H9 (cell line): ENCODE data around the gene OSCAR. TPM values are rescaled to one million over a fixed set of nuclear protein-coding genes. Genes with fewer than 3 reads are reported as not detected.

Source experiments
- DNase-seq: peaks from one replicate; pipeline ENCODE4 v3.0.0-alpha.2; 2017
- H2AFZ ChIP-seq: one replicate; pipeline ENCODE4 v1.6.1; 2013; ENCODE audit warnings: mild to moderate bottlenecking, low read length, control low read depth, moderate library complexity
- H2AK5ac ChIP-seq: 2 replicates; pipeline ENCODE4 v1.6.1; 2013; ENCODE audit warnings: low read length, control low read depth, mixed read lengths; ENCODE audit not compliant: insufficient read length
- H2BK120ac ChIP-seq: one replicate; pipeline ENCODE4 v1.6.1; 2013; ENCODE audit warnings: low read depth, mild to moderate bottlenecking, low read length, control low read depth, inconsistent platforms; ENCODE audit not compliant: poor library complexity, severe bottlenecking
- H2BK12ac ChIP-seq: 2 replicates; pipeline ENCODE4 v1.6.1; 2013; ENCODE audit warnings: low read length, control low read depth, mixed read lengths, low read depth; ENCODE audit not compliant: insufficient read length
- H2BK15ac ChIP-seq: 2 replicates; pipeline ENCODE4 v1.6.1; 2013; ENCODE audit warnings: low read depth, low read length, control low read depth
- H2BK20ac ChIP-seq: one replicate; pipeline ENCODE4 v1.6.1; 2013; ENCODE audit warnings: low read depth, mild to moderate bottlenecking, low read length, control low read depth, inconsistent platforms; ENCODE audit not compliant: poor library complexity, severe bottlenecking
- H2BK5ac ChIP-seq: 2 replicates; pipeline ENCODE4 v1.6.1; 2013; ENCODE audit warnings: low read length, control low read depth, mixed read lengths; ENCODE audit not compliant: insufficient read length
- H3K14ac ChIP-seq: 2 replicates; pipeline ENCODE4 v1.6.1; 2013; ENCODE audit warnings: low read length, control low read depth; ENCODE audit not compliant: insufficient read depth
- H3K18ac ChIP-seq: 2 replicates; pipeline ENCODE4 v1.6.1; 2013; ENCODE audit warnings: low read depth, mild to moderate bottlenecking, mixed read lengths, low read length, control low read depth; ENCODE audit not compliant: insufficient read length
- H3K23ac ChIP-seq: 2 replicates; pipeline ENCODE4 v1.6.1; 2013; ENCODE audit warnings: low read length, control low read depth, mixed read lengths, low read depth; ENCODE audit not compliant: insufficient read length
- H3K23me2 ChIP-seq: 2 replicates; pipeline ENCODE4 v1.6.1; 2013; ENCODE audit warnings: low read depth, mild to moderate bottlenecking, mixed read lengths, low read length, control low read depth; ENCODE audit not compliant: insufficient read length, poor library complexity, severe bottlenecking
- H3K27ac ChIP-seq: 2 replicates; pipeline ENCODE4 v1.5.1; 2013; ENCODE audit warnings: low read length, control low read depth, mixed read lengths, low read depth; ENCODE audit not compliant: insufficient read length
- H3K27me3 ChIP-seq: 2 replicates; pipeline ENCODE4 v1.6.1; 2013; ENCODE audit warnings: low read length, control low read depth, inconsistent platforms; ENCODE audit not compliant: insufficient read depth
- H3K4ac ChIP-seq: 2 replicates; pipeline ENCODE4 v1.6.1; 2013; ENCODE audit warnings: low read depth, mild to moderate bottlenecking, control low read depth, inconsistent platforms, low read length, moderate library complexity
- H3K4me1 ChIP-seq: 2 replicates; pipeline ENCODE4 v1.6.1; 2013; ENCODE audit warnings: low read length, control low read depth, inconsistent platforms; ENCODE audit not compliant: insufficient read depth
- H3K4me2 ChIP-seq: 2 replicates; pipeline ENCODE4 v1.6.1; 2013; ENCODE audit warnings: low read length, control low read depth, mixed read lengths; ENCODE audit not compliant: insufficient read length, insufficient read depth
- H3K56ac ChIP-seq: 2 replicates; pipeline ENCODE4 v1.6.1; 2013; ENCODE audit warnings: low read depth, mild to moderate bottlenecking, mixed read lengths, low read length, control low read depth; ENCODE audit not compliant: insufficient read length
- H3K79me1 ChIP-seq: 2 replicates; pipeline ENCODE4 v1.6.1; 2013; ENCODE audit warnings: low read depth, mild to moderate bottlenecking, moderate library complexity, low read length, control low read depth, inconsistent platforms; ENCODE audit not compliant: insufficient read depth, poor library complexity, severe bottlenecking
- H3K79me2 ChIP-seq: 2 replicates; pipeline ENCODE4 v1.6.1; 2013; ENCODE audit warnings: low read length, control low read depth, inconsistent platforms; ENCODE audit not compliant: insufficient read depth
- H3K9ac ChIP-seq: 2 replicates; pipeline ENCODE4 v1.6.1; 2013; ENCODE audit warnings: low read length, control low read depth, mixed read lengths; ENCODE audit not compliant: insufficient read length; ENCODE audit errors: extremely low read depth
- H3K9me3 ChIP-seq: one replicate; pipeline ENCODE4 v1.6.1; 2013; ENCODE audit warnings: low read depth, low read length, inconsistent platforms; ENCODE audit not compliant: control insufficient read depth
- H3T11ph ChIP-seq: one replicate; pipeline ENCODE4 v1.6.1; 2013; ENCODE audit warnings: mild to moderate bottlenecking, low read length, control low read depth, inconsistent platforms
- H4K20me1 ChIP-seq: one replicate; pipeline ENCODE4 v1.6.1; 2013; ENCODE audit not compliant: control insufficient read depth, insufficient read length, insufficient read depth
- H4K5ac ChIP-seq: 2 replicates; pipeline ENCODE4 v1.6.1; 2013; ENCODE audit warnings: low read depth, mild to moderate bottlenecking, mixed read lengths, low read length, control low read depth; ENCODE audit not compliant: insufficient read length
- H4K8ac ChIP-seq: replicated peaks from 2 replicates; pipeline ENCODE4 v1.6.1; 2013; ENCODE audit warnings: low read length, control low read depth, mixed read lengths, low read depth; ENCODE audit not compliant: insufficient read length
- H4K91ac ChIP-seq: 2 replicates; pipeline ENCODE4 v1.6.1; 2013; ENCODE audit warnings: low read depth, mild to moderate bottlenecking, moderate library complexity, mixed read lengths, low read length, control low read depth; ENCODE audit not compliant: insufficient read length
- H3K27ac Mint-ChIP-seq, 3 experiments: 2 replicates in 2 of 3; 3 replicates in 1 of 3; pipeline ENCODE4 v1.8.0; 2020 to 2021; ENCODE audit warnings: mixed read lengths in 3 of 3, mild to moderate bottlenecking in 1 of 3, moderate library complexity in 1 of 3
- H3K27me3 Mint-ChIP-seq: 2 replicates; pipeline ENCODE4 v1.8.0; 2021; ENCODE audit warnings: low read depth, mild to moderate bottlenecking, moderate library complexity, mixed read lengths
- H3K36me3 Mint-ChIP-seq, 3 experiments: 2 replicates in 2 of 3; 3 replicates in 1 of 3; pipeline ENCODE4 v1.8.0; 2020 to 2021; ENCODE audit warnings: low read depth in 3 of 3, mixed read lengths in 3 of 3; ENCODE audit not compliant: insufficient read depth in 1 of 3
- H3K4me1 Mint-ChIP-seq, 2 experiments: 2 replicates each; pipeline ENCODE4 v1.8.0; 2020; ENCODE audit warnings: mixed read lengths in 2 of 2
- H3K4me3 Mint-ChIP-seq, 2 experiments: 2 replicates in 1 of 2; 3 replicates in 1 of 2; pipeline ENCODE4 v1.8.0; 2020 to 2021; ENCODE audit warnings: mild to moderate bottlenecking in 2 of 2, mixed read lengths in 2 of 2, moderate library complexity in 1 of 2
- H3K9me3 Mint-ChIP-seq, 2 experiments: 2 replicates in 1 of 2; 3 replicates in 1 of 2; pipeline ENCODE4 v1.8.0; 2020; ENCODE audit warnings: mild to moderate bottlenecking in 2 of 2, mixed read lengths in 2 of 2, moderate library complexity in 1 of 2
- CTCF ChIP-seq: fragments of 200-600 bp; sonication (generic); conservative IDR thresholded peaks from 3 replicates; pipeline ENCODE4 v1.8.0; 2021; ENCODE audit warnings: antibody characterized with exemption, mild to moderate bottlenecking
- WGBS: extraction: QIAGEN DNeasy Blood & Tissue Kit; methylation state at CpG from one replicate; pipeline ENCODE4 v1.1.7; 2013; ENCODE audit warnings: missing lambda C conversion rate, low lambda C conversion rate, mixed read lengths; ENCODE audit not compliant: insufficient read length; ENCODE audit errors: extremely low coverage; 5-methylcytosine and 5-hydroxymethylcytosine counted together
- total RNA-seq: library from RNA; stranded (reverse); gene quantifications from 2 replicates; pipeline ENCODE4 v1.2.1, GENCODE V29; 2021

Gene OSCAR
- total RNA-seq, 1 experiment from 2014 or later: 0.24 TPM

DNA sequence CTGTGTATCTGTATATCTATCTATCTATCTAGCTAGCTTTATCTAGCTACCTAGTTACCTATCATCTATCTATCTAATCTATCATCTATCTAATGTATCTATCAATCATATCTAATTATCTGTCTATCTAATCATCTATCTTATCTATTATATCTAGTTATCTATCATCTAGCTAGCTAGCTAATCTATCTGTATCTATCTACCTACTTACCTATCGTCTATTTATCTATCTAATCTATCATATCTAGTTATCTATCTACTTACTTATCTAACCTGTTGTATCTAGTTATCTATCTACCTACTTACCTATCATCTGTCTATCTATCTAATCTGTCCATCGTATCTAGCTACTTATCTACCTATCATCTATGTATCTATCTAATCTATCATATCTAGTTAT, 54.8 kb downstream of the OSCAR start:
- Histone ChIP-seq H3K4me2 (no peak overlapping the region), H2BK20ac (no peak overlapping the region)
- H3K27me3 Mint-ChIP-seq: peaks cover 11% of the 10 kb centered on the region; the same call in 1 of the 2 replicates

More for the DNA sequence above, 54.8 kb downstream of the OSCAR start:
- no peak overlapping the region for H3K27ac ChIP-seq
- no peak overlapping the region for H2BK5ac ChIP-seq
- no peak overlapping the region for H4K8ac ChIP-seq
- H3T11ph ChIP-seq: no peak overlapping the region
- no peak overlapping the region for H3K56ac ChIP-seq
- H3K9me3 Mint-ChIP-seq: peaks cover 0 to 3% of the 10 kb centered on the region in 2 experiments; a peak in 1 of 5 replicates
- H3K9ac ChIP-seq: no peak overlapping the region
- H4K5ac ChIP-seq: no peak overlapping the region
- H3K4ac ChIP-seq: no peak overlapping the region
- H4K91ac ChIP-seq: no peak overlapping the region
- no peak overlapping the region for H2AFZ ChIP-seq
- H2AK5ac ChIP-seq: no peak overlapping the region
- no peak for TF ChIP-seq CTCF
- peaks cover 4% of the 10 kb centered on the region; the same call in 1 of the 2 replicates for H3K4me1 ChIP-seq
- no peaks in the 10 kb centered on the region for H3K79me1 ChIP-seq
- H3K23me2 ChIP-seq: no peaks in the 10 kb centered on the region
- H3K4me3 Mint-ChIP-seq: no peak overlapping the region
- H4K20me1 ChIP-seq: no peaks in the 10 kb centered on the region
- no peak for DNase-seq
- H2BK120ac ChIP-seq: no peak overlapping the region
- no peak overlapping the region for H3K14ac ChIP-seq
- H3K79me2 ChIP-seq: no peaks in the 10 kb centered on the region
- no peaks in the 10 kb centered on the region for H3K27me3 ChIP-seq
- peaks cover 8 to 12% of the 10 kb centered on the region in 2 experiments for H3K4me1 Mint-ChIP-seq
- H3K36me3 Mint-ChIP-seq: no peaks in the 10 kb centered on the region
- H2BK15ac ChIP-seq: no peak overlapping the region
- H3K27ac Mint-ChIP-seq: no peak overlapping the region
- no peak overlapping the region for H2BK12ac ChIP-seq
- H3K23ac ChIP-seq: no peak overlapping the region
- 100% methylated on average over 1 of the region's 2 CpGs for WGBS
- H3K18ac ChIP-seq: no peak overlapping the region
- H3K9me3 ChIP-seq: no peaks in the 10 kb centered on the region

Other genes with a start within 250 kb of the OSCAR start
- gene MYADM, start 232.9 kb downstream of the OSCAR start, total RNA-seq: 116 and 123 TPM in 2 replicates
- 7.1 and 8.8 TPM in 2 replicates for gene PRKCG, start 218.6 kb downstream of the OSCAR start, total RNA-seq
- gene CACNG7, start 191.5 kb downstream of the OSCAR start, total RNA-seq: 22.1 and 22.7 TPM in 2 replicates
- gene CACNG8, start 137.9 kb downstream of the OSCAR start, total RNA-seq: 6.0 and 7.1 TPM in 2 replicates
- gene CACNG6, start 109.2 kb downstream of the OSCAR start, total RNA-seq: 1.6 and 2.0 TPM in 2 replicates
- gene VSTM1, start 36.9 kb downstream of the OSCAR start, total RNA-seq: 0.48 TPM in 1 of 2 replicates, not detected in the other
- gene TARM1, start 19.4 kb downstream of the OSCAR start, total RNA-seq: not detected in 2 replicates
- 174 and 188 TPM in 2 replicates for gene NDUFA3, start 2.1 kb upstream of the OSCAR start, total RNA-seq
- 26.6 and 28.2 TPM in 2 replicates for gene TFPT, start 14.9 kb upstream of the OSCAR start, total RNA-seq
- gene PRPF31, start 15.0 kb upstream of the OSCAR start, total RNA-seq: 82.1 and 84.4 TPM in 2 replicates
- 91.2 and 95.0 TPM in 2 replicates for gene CNOT3, start 37.0 kb upstream of the OSCAR start, total RNA-seq
- gene LENG1, start 58.9 kb upstream of the OSCAR start, total RNA-seq: 5.4 and 7.1 TPM in 2 replicates
- 12.2 and 12.7 TPM in 2 replicates for gene TMC4, start 72.4 kb upstream of the OSCAR start, total RNA-seq
- 100 and 103 TPM in 2 replicates for gene MBOAT7, start 88.8 kb upstream of the OSCAR start, total RNA-seq
- gene TSEN34, start 90.5 kb upstream of the OSCAR start, total RNA-seq: 28.3 and 29.0 TPM in 2 replicates
- 1,674 and 1,679 TPM in 2 replicates for gene RPS9, start 100.1 kb upstream of the OSCAR start, total RNA-seq
- gene LILRB3, start 122.2 kb upstream of the OSCAR start, total RNA-seq: not detected in 2 replicates
- not detected in 2 replicates for gene LILRA6, start 142.0 kb upstream of the OSCAR start, total RNA-seq
- 0.09 TPM in 1 of 2 replicates, not detected in the other for gene LILRB5, start 156.5 kb upstream of the OSCAR start, total RNA-seq
- not detected in 2 replicates for gene LILRB2, start 180.3 kb upstream of the OSCAR start, total RNA-seq
- not detected in 2 replicates for gene LILRA5, start 212.4 kb upstream of the OSCAR start, total RNA-seq
- gene LILRA4, start 238.4 kb upstream of the OSCAR start, total RNA-seq: not detected in 2 replicates